ENCODE results near the gene MOK.
"Not testable (repeated sequence)": the region's sequence is repeated elsewhere in the genome, so short reads cannot be mapped to it uniquely, and the experiment has no call there.

Gene MOK

GRCh38 chr14:102304611-102305506 is at the start of gene MOK:
MOK (minus strand) TSS chr14:102305164; CDS start chr14:102304968, 196 bp downstream.
- peak; percentile 94 to 98 (median 96) for DNase-seq

GRCh38 chr14:102353126-102353619 is 48.2 kb upstream of the MOK start:
- DNase-seq, result no peak

- no peak for DNase-seq
Measured at GRCh38 chr14:102352213-102352612, 47.2 kb upstream of the MOK start.

- not testable (repeated sequence) for DNase-seq
Measured at GRCh38 chr14:102351593-102351992, 46.6 kb upstream of the MOK start.

- DNase-seq, result no peak
Measured at GRCh38 chr14:102351023-102351422, 46.1 kb upstream of the MOK start.

- no peak for DNase-seq
Measured at GRCh38 chr14:102348376-102348775, 43.4 kb upstream of the MOK start.

GRCh38 chr14:102346645-102347044 is 41.7 kb upstream of the MOK start:
- DNase-seq, result no peak

GRCh38 chr14:102345232-102345631 is 40.3 kb upstream of the MOK start:
- DNase-seq, result no peak

- no peak for DNase-seq
Measured at GRCh38 chr14:102344485-102344884, 39.5 kb upstream of the MOK start.

GRCh38 chr14:102344084-102344483 is 39.1 kb upstream of the MOK start:
- no peak for DNase-seq

- no peak for DNase-seq
Measured at GRCh38 chr14:102342238-102342637, 37.3 kb upstream of the MOK start.

- no peak for DNase-seq
Measured at GRCh38 chr14:102341566-102341965, 36.6 kb upstream of the MOK start.

GRCh38 chr14:102338724-102339123 is 33.8 kb upstream of the MOK start:
- DNase-seq, result no peak

- no peak for DNase-seq
Measured at GRCh38 chr14:102335163-102335562, 30.2 kb upstream of the MOK start.

GRCh38 chr14:102333795-102334705 is 29.1 kb upstream of the MOK start:
- DNase-seq, result no peak

- DNase-seq, result no peak
Measured at GRCh38 chr14:102333390-102333789, 28.4 kb upstream of the MOK start.

GRCh38 chr14:102330806-102331205 is 25.8 kb upstream of the MOK start:
- DNase-seq, result no peak

- DNase-seq, result not testable (repeated sequence)
Measured at GRCh38 chr14:102329381-102329780, 24.4 kb upstream of the MOK start.

GRCh38 chr14:102326583-102326982 is 21.6 kb upstream of the MOK start:
- no peak for DNase-seq

- no peak for DNase-seq
Measured at GRCh38 chr14:102325791-102326345, 20.9 kb upstream of the MOK start.

- peak in 2 of 6 experiments; percentile 9 to 15 for DNase-seq
Measured at GRCh38 chr14:102323102-102323501, 18.1 kb upstream of the MOK start.

GRCh38 chr14:102321456-102322422 is 16.8 kb upstream of the MOK start:
- no peak for DNase-seq
